ENCODE data around the gene UBE2E3.

DNA sequence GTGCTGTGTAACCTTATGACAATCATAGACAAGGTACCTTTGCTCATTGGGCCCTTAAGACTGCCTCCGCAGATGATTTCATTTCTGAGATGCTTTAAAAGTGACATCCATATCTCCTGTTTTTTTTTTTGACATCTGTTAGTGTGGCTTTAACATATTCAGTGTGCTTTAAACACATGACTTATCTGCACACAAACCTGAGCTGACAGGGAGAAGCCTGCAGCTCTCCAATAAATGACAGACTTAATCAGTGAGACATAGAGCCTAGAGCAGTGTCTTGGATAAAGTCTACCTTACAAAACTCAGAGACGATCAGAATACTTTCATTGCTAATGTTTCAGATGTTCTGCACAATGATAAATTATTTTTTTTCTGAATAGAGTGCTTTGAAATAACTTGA is 130.7 kb downstream of the UBE2E3 start:
- TF ChIP-seq, protein P1, sequence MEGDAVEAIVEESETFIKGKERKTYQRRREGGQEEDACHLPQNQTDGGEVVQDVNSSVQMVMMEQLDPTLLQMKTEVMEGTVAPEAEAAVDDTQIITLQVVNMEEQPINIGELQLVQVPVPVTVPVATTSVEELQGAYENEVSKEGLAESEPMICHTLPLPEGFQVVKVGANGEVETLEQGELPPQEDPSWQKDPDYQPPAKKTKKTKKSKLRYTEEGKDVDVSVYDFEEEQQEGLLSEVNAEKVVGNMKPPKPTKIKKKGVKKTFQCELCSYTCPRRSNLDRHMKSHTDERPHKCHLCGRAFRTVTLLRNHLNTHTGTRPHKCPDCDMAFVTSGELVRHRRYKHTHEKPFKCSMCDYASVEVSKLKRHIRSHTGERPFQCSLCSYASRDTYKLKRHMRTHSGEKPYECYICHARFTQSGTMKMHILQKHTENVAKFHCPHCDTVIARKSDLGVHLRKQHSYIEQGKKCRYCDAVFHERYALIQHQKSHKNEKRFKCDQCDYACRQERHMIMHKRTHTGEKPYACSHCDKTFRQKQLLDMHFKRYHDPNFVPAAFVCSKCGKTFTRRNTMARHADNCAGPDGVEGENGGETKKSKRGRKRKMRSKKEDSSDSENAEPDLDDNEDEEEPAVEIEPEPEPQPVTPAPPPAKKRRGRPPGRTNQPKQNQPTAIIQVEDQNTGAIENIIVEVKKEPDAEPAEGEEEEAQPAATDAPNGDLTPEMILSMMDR (IDR thresholded peaks at IDR 0.05), result no peak
- TF ChIP-seq POLR2AphosphoS5 (IDR thresholded peaks at IDR 0.05), result no peak

Measured in prostate gland (tissue), 2 donors.